ENCODE data around the gene SMYD1. TPM values are rescaled to one million over a fixed set of nuclear protein-coding genes. Genes with fewer than 3 reads are reported as not detected.

The SMYD1 gene
- total and polyA plus RNA-seq, 2 donors (not counting 3 experiments of a cell fraction or from before 2014, with no cell fraction given) = not detected

DNA sequence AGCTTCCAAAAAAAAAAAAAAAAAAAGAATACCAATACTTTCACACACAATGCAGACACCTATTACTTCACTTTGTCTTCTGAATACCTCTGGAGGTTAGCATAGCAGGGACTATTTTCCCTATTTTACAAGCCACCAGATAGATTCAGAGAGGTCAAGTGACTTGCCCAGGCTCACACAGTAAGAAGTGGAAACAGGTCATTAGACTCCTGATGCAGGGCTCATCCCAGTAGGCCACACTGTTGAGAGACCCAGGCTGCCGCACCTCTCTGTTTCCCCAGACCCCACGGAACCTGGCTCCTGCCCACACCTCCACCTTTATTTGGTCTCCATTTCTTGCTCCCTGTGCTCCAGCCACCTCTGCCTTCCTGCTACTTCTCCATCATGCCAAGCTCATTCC is 19.4 kb downstream of the SMYD1 start:
- no peak for FAIRE-seq
- dilution Hi-C loops (cut with MboI; ENCODE audit: extremely low pct_ligation_motif_present, low sequenced_read_pairs) = no loop called here

More for the DNA sequence above, 19.4 kb downstream of the SMYD1 start:
- Histone ChIP-seq H4K20me1 (replicated peaks; ENCODE audit: control insufficient read depth, extremely low read depth, insufficient read depth, low read length) (no peaks in the 10 kb centered on the region), H3K36me3 (ENCODE audit: control insufficient read depth in 2 of 2, extremely low read depth in 1 of 2, insufficient read depth in 2 of 2, low read length in 2 of 2) (no peaks in the 10 kb centered on the region), H3K27ac (ENCODE audit: insufficient read depth, low read depth, low read length) (no peak overlapping the region), H3K27me3 (ENCODE audit: control insufficient read depth in 2 of 2, insufficient read depth in 2 of 2, low read length in 2 of 2) (no peaks in the 10 kb centered on the region), H3K9me1 (replicated peaks; ENCODE audit: control insufficient read depth, extremely low read depth, insufficient read depth, low read length) (no peaks in the 10 kb centered on the region), H2AFZ (ENCODE audit: low read depth, low read length) (no peak overlapping the region), H3K4me3 (replicated peaks in 1 of 3; ENCODE audit: insufficient read depth in 1 of 3, low read depth in 1 of 3, low read length in 3 of 3) (no peak overlapping the region), H3K79me2 (ENCODE audit: control insufficient read depth, insufficient read depth, low read length) (no peaks in the 10 kb centered on the region), H3K9me3 (replicated peaks; ENCODE audit: control insufficient read depth, insufficient read depth, low read length) (no peaks in the 10 kb centered on the region), H3K9ac (replicated peaks; ENCODE audit: extremely low read depth, insufficient read depth, low read length) (no peak overlapping the region), H3K4me2 (ENCODE audit: insufficient read depth, low read length) (no peak overlapping the region), H3K4me1 (ENCODE audit: control insufficient read depth, extremely low read depth, insufficient read depth, low read length) (no peaks in the 10 kb centered on the region)
- POLR2A ChIA-PET = no interaction called here
- CTCF ChIA-PET = no interaction called here
- intact Hi-C loops (cut with micrococcal nuclease) = no loop called here
- no TSS peak for BruUV-seq (replicated peaks)
- TF ChIP-seq POLR2AphosphoS5 (IDR thresholded peaks at IDR 0.05; ENCODE audit: insufficient read depth, low read depth, low read length) = no peak
- TF ChIP-seq FOS (IDR thresholded peaks at IDR 0.05; ENCODE audit: borderline replicate concordance, insufficient read depth, low read length) = no peak
- TF ChIP-seq POLR2A (IDR thresholded peaks at IDR 0.05; ENCODE audit: low read depth, low read length) = no peak
- TF ChIP-seq JUN (IDR thresholded peaks at IDR 0.05; ENCODE audit: borderline replicate concordance, insufficient read depth, insufficient read length, low read depth) = no peak
- TF ChIP-seq MAX (IDR thresholded peaks at IDR 0.05; ENCODE audit: insufficient read depth, insufficient read length) = no peak
- TF ChIP-seq MYC (IDR thresholded peaks at IDR 0.05; ENCODE audit: low read depth, low read length) = no peak
- no peak for TF ChIP-seq GATA2 (IDR thresholded peaks at IDR 0.05; ENCODE audit: insufficient read depth, insufficient read length, low read depth, low read length)
- no peak for TF ChIP-seq CTCF (IDR thresholded peaks at IDR 0.05; ENCODE audit: extremely low read depth in 1 of 2, insufficient read depth in 1 of 2, low read depth in 1 of 2, low read length in 2 of 2)
- no peak for DNase-seq (ENCODE audit: low read depth, low spot score)
